Chondrocyte (in vitro differentiated cells): ENCODE data around the gene PDK2. TPM values are rescaled to one million over a fixed set of nuclear protein-coding genes. Genes with fewer than 3 reads are reported as not detected.

Source experiments
- DNase-seq: peaks from one replicate; pipeline ENCODE4 v3.0.0; 2021; ENCODE audit warnings: mixed read lengths, low spot score
- H3K27ac Mint-ChIP-seq: one replicate; pipeline ENCODE4 v1.8.0; 2021; ENCODE audit warnings: mild to moderate bottlenecking, moderate library complexity, mixed read lengths; ENCODE audit not compliant: unreplicated experiment
- H3K27me3 Mint-ChIP-seq: 2 replicates; pipeline ENCODE4 v1.8.0; 2021; ENCODE audit warnings: low read depth, mixed read lengths
- H3K36me3 Mint-ChIP-seq: 2 replicates; pipeline ENCODE4 v1.8.0; 2021; ENCODE audit warnings: low read depth, mixed read lengths
- H3K4me1 Mint-ChIP-seq: 2 replicates; pipeline ENCODE4 v1.8.0; 2021; ENCODE audit warnings: low read depth, mild to moderate bottlenecking, mixed read lengths
- H3K4me3 Mint-ChIP-seq: one replicate; pipeline ENCODE4 v1.8.0; 2021; ENCODE audit warnings: mild to moderate bottlenecking, moderate library complexity, mixed read lengths; ENCODE audit not compliant: unreplicated experiment
- H3K9me3 Mint-ChIP-seq: 2 replicates; pipeline ENCODE4 v1.8.0; 2021; ENCODE audit warnings: low read depth, mixed read lengths
- CTCF ChIP-seq: fragments of 200-600 bp; sonication (generic); IDR thresholded peaks from 2 replicates; pipeline ENCODE4 v1.5.0; 2021; ENCODE audit warnings: antibody characterized with exemption, mild to moderate bottlenecking, moderate library complexity
- long read RNA-seq: library from polyadenylated mRNA; stranded (forward); transcript quantifications from one replicate; pipeline ENCODE4 v2.0.0, GENCODE V29; 2021
- total RNA-seq: library from RNA; stranded (reverse); gene quantifications from 3 replicates; pipeline ENCODE4 v1.2.1, GENCODE V29; 2021

Gene PDK2
- total RNA-seq, result 28.9 to 38.0 TPM (median 31.1 TPM) in 3 replicates
- long read RNA-seq, transcript PDK2-206 (4 exons, 865 nt), result minor isoform, 12 of 105 reads
- long read RNA-seq, transcript PDK2-203 (11 exons, 3,440 nt), result major isoform, 75 of 105 reads
- long read RNA-seq, partial matches to known transcripts, result 3 of 105 reads
- long read RNA-seq, other reads (novel, unspliced or antisense), result 14 of 105 reads

GRCh38 chr17:50094753-50095619 is at the start of gene PDK2:
TSS of gene PDK2 (plus strand) at chr17:50095351. CDS start at chr17:50095436, 85 bp downstream.
- Mint-ChIP-seq H3K4me1 (peaks cover 29% of the 10 kb centered on the region), H3K4me3 (peak within 1 kb of the TSS; percentile 94), H3K27ac (peak within 1 kb of the TSS; percentile 94), H3K9me3 (no peaks in the 10 kb centered on the region), H3K36me3 (peaks cover 9% of the 10 kb centered on the region), H3K27me3 (no peaks in the 10 kb centered on the region)
- peak; percentile 98 for DNase-seq
- no peak for TF ChIP-seq CTCF

GRCh38 chr17:50046179-50046578 is 49.0 kb upstream of the PDK2 start:
- H3K4me1 Mint-ChIP-seq, result peaks cover 53% of the 10 kb centered on the region
- no peak overlapping the region for H3K4me3 Mint-ChIP-seq
- no peaks in the 10 kb centered on the region for H3K36me3 Mint-ChIP-seq
- no peaks in the 10 kb centered on the region for H3K9me3 Mint-ChIP-seq
- no peak for TF ChIP-seq CTCF
- no peak overlapping the region for H3K27ac Mint-ChIP-seq
- DNase-seq, result peak; percentile 56
- no peaks in the 10 kb centered on the region for H3K27me3 Mint-ChIP-seq

- no peaks in the 10 kb centered on the region for H3K36me3 Mint-ChIP-seq
- no peak for TF ChIP-seq CTCF
- no peaks in the 10 kb centered on the region for H3K27me3 Mint-ChIP-seq
- H3K4me1 Mint-ChIP-seq, result peaks cover 57% of the 10 kb centered on the region
- DNase-seq, result peak; percentile 63
- no peak overlapping the region for H3K27ac Mint-ChIP-seq
- H3K4me3 Mint-ChIP-seq, result no peak overlapping the region
- no peaks in the 10 kb centered on the region for H3K9me3 Mint-ChIP-seq
Observed at GRCh38 chr17:50046667-50047066, 48.5 kb upstream of the PDK2 start.

GRCh38 chr17:50047083-50047482 is 48.1 kb upstream of the PDK2 start:
- H3K27ac Mint-ChIP-seq, result peak overlapping the region; percentile 81
- H3K27me3 Mint-ChIP-seq, result no peaks in the 10 kb centered on the region
- no peak for TF ChIP-seq CTCF
- peak; percentile 38 for DNase-seq
- H3K4me3 Mint-ChIP-seq, result no peak overlapping the region
- H3K9me3 Mint-ChIP-seq, result no peaks in the 10 kb centered on the region
- H3K36me3 Mint-ChIP-seq, result no peaks in the 10 kb centered on the region
- peaks cover 62% of the 10 kb centered on the region for H3K4me1 Mint-ChIP-seq

GRCh38 chr17:50047488-50048126 is 47.5 kb upstream of the PDK2 start:
- Mint-ChIP-seq H3K27ac (peak overlapping the region; percentile 81), H3K4me3 (no peak overlapping the region), H3K36me3 (no peaks in the 10 kb centered on the region), H3K9me3 (no peaks in the 10 kb centered on the region), H3K27me3 (no peaks in the 10 kb centered on the region), H3K4me1 (peaks cover 67% of the 10 kb centered on the region)
- no peak for TF ChIP-seq CTCF
- DNase-seq, result peak; percentile 37
